Right ventricle myocardium inferior (tissue), 1 donor: ENCODE data around the gene VPS39. TPM values are rescaled to one million over a fixed set of nuclear protein-coding genes. Genes with fewer than 3 reads are reported as not detected.

Source experiments
- ATAC-seq: fragments of 200-7000 bp; cut with Tn5 transposase; one replicate; pipeline ENCODE4 v1.9.1; 2020; ENCODE audit warnings: mild to moderate bottlenecking, moderate library complexity
- DNase-seq: peaks from one replicate; pipeline ENCODE4 v3.0.0; 2021; ENCODE audit errors: missing footprints
- intact Hi-C: fragments of 100-400 bp; cut with DNase I; formaldehyde crosslinking; loops from one replicate; pipeline ENCODE4 v1.11.0; 2022
- total RNA-seq: library from RNA; stranded (reverse); fragmentation: NEBNext Ultra II Directional; extraction: Animal tissue kit (Norgen Biotek cat#: 25700); gene quantifications from one replicate; pipeline ENCODE4 v1.2.1, GENCODE V29; 2021
- donor health status: DM: no; HTN: yes; CAD: no; lungs with severe emphysema.

The VPS39 gene
- total RNA-seq, 1 donor from 2014 or later: 43.0 TPM

GRCh38 chr15:42137461-42138261 lies 70.4 kb downstream of the VPS39 start:
- no peak for ATAC-seq
- intact Hi-C loops: loop anchor here (2.0 to 5.0 kb wide), 2 partner anchors 71 to 145 kb away; no protein-coding TSS in a partner anchor
- DNase-seq: peak; percentile 30

- intact Hi-C loops: loop anchor here (2.0 to 5.0 kb wide), 2 partner anchors 70 to 144 kb away; no protein-coding TSS in a partner anchor
- ATAC-seq (no peak), DNase-seq (no peak)
These were observed 71.6 kb downstream of the VPS39 start for GRCh38 chr15:42136513-42136912.

- intact Hi-C loops: loop anchor here (5.0 kb wide), 1 partner anchor 143 kb away; no protein-coding TSS in a partner anchor
- no peak for DNase-seq
These were observed 72.8 kb downstream of the VPS39 start for GRCh38 chr15:42135351-42135750.

GRCh38 chr15:42134617-42135245 lies 73.4 kb downstream of the VPS39 start:
- intact Hi-C loops: loop anchor here (5.0 kb wide), 1 partner anchor 142 kb away; no protein-coding TSS in a partner anchor
- ATAC-seq (no peak), DNase-seq (no peak)

More at GRCh38 chr15:42135351-42135750, 72.8 kb downstream of the VPS39 start:
- no peak for ATAC-seq

GRCh38 chr15:42133886-42134502 lies 74.1 kb downstream of the VPS39 start:
- DNase-seq: no peak
- no peak for ATAC-seq
- intact Hi-C loops: no loop called here

GRCh38 chr15:42133356-42133755 lies 74.7 kb downstream of the VPS39 start:
- no peak for DNase-seq
- no peak for ATAC-seq
- intact Hi-C loops: no loop called here

- intact Hi-C loops: no loop called here
- ATAC-seq (peak; percentile 34), DNase-seq (no peak)
These were observed 76.0 kb downstream of the VPS39 start for GRCh38 chr15:42131826-42132806.

GRCh38 chr15:42131006-42131405 lies 77.1 kb downstream of the VPS39 start:
- DNase-seq: no peak
- intact Hi-C loops: no loop called here
- no peak for ATAC-seq

- ATAC-seq (no peak), DNase-seq (no peak)
- intact Hi-C loops: no loop called here
These were observed 77.7 kb downstream of the VPS39 start for GRCh38 chr15:42130246-42130986.

- intact Hi-C loops: no loop called here
- DNase-seq: no peak
- ATAC-seq: no peak
These were observed 78.7 kb downstream of the VPS39 start for GRCh38 chr15:42129364-42129763.

GRCh38 chr15:42128476-42128875 lies 79.6 kb downstream of the VPS39 start:
- intact Hi-C loops: no loop called here
- no peak for DNase-seq
- no peak for ATAC-seq

GRCh38 chr15:42123546-42123945 lies 84.6 kb downstream of the VPS39 start:
- intact Hi-C loops: no loop called here
- DNase-seq (no peak), ATAC-seq (no peak)

GRCh38 chr15:42121682-42122081 lies 86.4 kb downstream of the VPS39 start:
- no peak for DNase-seq
- ATAC-seq: no peak
- intact Hi-C loops: no loop called here

GRCh38 chr15:42121021-42121420 lies 87.1 kb downstream of the VPS39 start:
- intact Hi-C loops: no loop called here
- DNase-seq (no peak), ATAC-seq (no peak)

- ATAC-seq: no peak
- no peak for DNase-seq
- intact Hi-C loops: no loop called here
These were observed 87.8 kb downstream of the VPS39 start for GRCh38 chr15:42120285-42120684.

GRCh38 chr15:42119446-42119760 lies 88.7 kb downstream of the VPS39 start:
- DNase-seq: no peak
- no peak for ATAC-seq
- intact Hi-C loops: no loop called here

GRCh38 chr15:42118650-42119445 lies 89.3 kb downstream of the VPS39 start:
- no peak for ATAC-seq

More at GRCh38 chr15:42118650-42119445, 89.3 kb downstream of the VPS39 start:
- DNase-seq: no peak
- intact Hi-C loops: no loop called here
